GM21825 (cell line): ENCODE data around the gene PGLYRP4.

Experiments used
- ATAC-seq: cut with Tn5 transposase; IDR thresholded peaks from one replicate; pipeline ENCODE4 v1.9.1; 2021; ENCODE audit warnings: mild to moderate bottlenecking, moderate library complexity; ENCODE audit not compliant: unreplicated experiment

Gene PGLYRP4, protein sequence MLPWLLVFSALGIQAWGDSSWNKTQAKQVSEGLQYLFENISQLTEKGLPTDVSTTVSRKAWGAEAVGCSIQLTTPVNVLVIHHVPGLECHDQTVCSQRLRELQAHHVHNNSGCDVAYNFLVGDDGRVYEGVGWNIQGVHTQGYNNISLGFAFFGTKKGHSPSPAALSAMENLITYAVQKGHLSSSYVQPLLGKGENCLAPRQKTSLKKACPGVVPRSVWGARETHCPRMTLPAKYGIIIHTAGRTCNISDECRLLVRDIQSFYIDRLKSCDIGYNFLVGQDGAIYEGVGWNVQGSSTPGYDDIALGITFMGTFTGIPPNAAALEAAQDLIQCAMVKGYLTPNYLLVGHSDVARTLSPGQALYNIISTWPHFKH

DNA sequence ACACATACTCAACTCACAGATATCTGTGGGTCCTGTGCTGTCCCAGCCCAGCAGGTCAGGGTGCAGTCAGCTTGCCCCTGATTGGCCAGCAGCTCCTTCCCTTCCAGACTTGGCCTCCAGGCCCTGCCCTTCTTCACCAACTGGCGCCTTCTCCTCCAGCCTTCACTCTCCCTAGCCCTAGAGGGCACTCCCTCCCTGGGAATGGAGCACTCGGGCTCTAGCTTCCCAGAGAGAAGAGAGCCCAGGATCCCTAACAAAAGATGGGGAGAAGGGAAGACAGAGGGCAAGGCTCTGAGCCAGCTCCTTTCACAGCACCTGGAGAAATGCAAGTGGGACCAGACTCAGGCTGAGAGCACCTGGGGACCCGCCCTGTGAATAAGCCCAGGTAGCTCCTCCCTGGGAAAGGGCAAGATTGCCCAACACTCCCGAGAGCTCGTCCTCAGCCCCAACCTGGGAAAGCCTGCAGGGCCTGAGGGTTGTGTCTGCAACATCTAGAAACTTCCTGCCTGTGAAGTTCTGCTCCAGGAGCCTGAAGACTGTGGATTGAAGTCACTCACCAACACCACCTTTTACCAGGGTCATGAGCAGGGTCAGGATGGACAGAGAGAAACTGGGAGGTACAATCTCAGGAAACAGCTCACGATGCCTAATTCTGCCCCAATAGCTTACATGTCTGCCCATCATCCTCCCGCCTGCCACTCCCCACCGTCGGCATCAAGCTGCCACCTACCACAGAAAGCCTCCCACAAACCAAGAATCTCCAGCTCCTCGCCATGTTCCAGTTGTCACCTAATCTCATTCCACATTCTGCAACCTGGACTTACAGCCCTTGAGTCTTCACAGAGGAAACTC lies at the start of gene PGLYRP4:
PGLYRP4 (minus strand) TSS at position 331 of the 852 bp plus-strand sequence. CDS start 909 bp downstream, outside the sequence.
- ATAC-seq = no peak

DNA sequence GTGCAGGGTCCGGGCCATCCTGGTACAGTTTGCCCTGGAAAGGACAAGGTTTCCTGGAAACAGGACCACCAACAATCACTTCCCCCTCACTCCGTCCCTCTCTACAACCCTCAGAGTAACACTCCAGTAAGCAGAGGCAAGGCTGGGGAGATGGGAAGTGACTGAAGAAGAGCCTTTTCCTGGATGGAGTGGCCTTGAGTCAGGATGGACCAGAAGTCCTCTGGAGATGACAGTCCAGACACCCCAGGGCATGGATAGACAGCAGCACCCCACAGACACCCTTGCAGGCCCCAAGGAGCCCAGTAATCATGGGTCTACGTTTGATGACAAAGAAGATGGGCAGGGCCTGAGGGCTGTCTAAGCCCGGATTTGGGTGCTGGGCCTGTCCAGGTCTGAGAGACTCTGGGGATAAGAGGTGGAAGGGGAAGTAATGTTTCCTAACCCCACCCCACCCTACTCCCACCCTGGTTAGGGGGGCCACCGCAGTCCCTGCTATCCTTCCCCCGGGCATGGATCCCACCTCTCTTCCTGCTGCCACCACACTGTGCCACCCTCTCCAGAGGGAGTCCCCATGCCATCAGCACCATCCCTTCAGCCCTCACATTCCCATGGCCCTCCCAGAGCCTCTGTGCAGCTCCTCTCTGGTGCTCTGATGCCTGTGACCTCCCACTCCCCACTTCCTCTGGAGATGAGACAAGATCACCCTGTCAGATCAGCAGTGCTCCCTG lies 49.4 kb upstream of the PGLYRP4 start:
- ATAC-seq = no peak

DNA sequence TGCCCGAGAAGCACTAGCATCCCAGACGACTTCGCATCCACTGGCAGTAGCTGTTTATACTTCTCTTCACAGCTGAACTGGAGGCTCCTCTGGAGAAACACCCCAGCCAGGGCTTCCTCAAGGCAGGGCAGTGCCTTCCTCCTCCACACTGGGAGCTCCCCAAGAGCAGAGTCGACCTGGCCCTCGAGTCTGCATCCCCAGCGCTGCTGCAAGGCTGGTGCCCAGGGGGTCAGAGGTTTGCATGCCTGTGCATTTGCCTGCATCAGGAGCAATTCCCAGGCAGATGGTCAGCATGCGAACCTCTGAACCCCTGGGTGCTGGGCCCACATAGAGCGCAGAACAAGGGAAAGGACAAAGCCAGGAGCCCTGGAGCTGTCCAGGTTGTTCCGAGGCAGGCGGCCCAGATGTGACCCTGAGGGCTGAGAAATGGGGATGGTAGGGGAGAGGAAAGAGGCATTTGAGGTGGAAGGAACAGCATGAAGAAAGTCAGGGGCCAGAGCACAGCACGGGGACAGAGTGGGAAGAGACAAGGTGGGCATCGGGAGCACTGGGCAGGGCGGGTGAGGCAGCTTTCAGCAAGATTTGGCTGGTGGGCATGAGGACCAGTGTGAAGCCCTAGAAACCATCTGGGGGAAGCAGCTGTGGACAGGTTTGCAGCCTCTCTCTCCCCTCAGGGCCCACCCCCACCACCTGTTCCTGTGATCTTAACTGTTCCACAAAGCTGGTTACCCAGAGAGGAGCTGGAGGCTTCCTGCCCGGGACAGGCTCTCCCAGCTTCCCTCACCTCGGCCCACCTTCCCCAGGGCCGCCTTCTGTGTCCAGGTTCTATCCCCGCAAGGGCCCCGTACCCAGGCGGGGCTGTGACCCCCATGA lies 48.6 kb upstream of the PGLYRP4 start:
- no peak for ATAC-seq

DNA sequence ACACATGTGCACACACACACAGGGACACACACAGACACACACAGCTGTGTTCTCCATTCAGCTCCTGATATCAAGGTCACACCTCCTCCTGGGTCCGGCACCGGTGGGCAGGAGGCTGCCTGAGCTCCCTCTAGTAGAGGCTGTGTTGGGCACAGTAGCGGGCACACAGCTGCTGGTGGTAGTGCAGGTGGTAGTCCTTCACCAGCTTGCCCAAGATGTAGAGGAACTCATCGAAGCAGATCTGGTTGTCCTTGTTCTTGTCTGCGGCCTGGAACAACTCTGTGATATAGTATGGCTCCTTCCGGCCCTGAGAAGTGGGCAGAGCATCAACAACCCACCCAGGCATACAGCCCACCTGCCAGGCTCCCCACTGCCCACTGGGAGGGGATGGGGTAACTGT lies 47.8 kb upstream of the PGLYRP4 start:
- no peak for ATAC-seq

GRCh38 chr1:153395776-153396175 lies 47.1 kb upstream of the PGLYRP4 start:
- ATAC-seq = no peak

- no peak for ATAC-seq
Observed at GRCh38 chr1:153395136-153395685, 46.6 kb upstream of the PGLYRP4 start.

- ATAC-seq = no peak
Observed at GRCh38 chr1:153394391-153394790, 45.8 kb upstream of the PGLYRP4 start.

GRCh38 chr1:153393926-153394325 lies 45.3 kb upstream of the PGLYRP4 start:
- no peak for ATAC-seq

DNA sequence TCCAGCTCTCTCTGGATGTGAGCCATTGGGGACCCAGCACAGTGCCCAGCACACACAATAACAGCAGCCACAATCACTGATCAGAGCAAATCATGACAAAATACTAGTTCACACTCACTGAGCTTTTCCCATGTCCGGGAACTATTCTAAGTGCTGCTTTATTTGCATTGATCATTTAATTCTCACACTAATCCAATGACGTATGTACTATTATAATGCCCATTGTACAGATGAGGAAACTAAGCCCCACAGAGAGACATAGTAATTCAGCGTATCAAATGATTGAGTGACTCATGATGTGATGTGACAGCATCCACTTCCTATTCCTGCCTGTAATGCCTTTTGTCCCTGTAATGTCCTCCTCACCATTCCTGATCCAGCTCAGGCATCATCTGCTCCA lies 44.2 kb upstream of the PGLYRP4 start:
- ATAC-seq = no peak

DNA sequence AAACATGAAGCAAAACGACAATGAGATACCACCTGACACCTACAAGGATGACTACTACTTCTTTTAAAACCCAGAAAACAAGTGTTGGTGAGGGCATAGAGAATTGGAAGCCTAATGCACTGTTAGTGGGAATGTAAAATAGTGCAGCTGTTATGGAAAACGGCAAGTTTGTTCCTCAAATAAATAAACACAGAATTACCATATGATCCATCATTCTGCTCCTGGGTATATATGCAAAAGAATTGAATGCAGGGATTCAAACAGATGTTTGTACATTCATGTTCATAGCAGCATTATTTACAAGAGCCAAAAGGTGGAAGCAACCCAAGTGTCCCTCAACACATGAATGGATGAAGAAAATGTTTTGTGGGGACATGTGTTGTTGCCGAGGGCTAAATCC lies 43.6 kb upstream of the PGLYRP4 start:
- ATAC-seq = no peak

DNA sequence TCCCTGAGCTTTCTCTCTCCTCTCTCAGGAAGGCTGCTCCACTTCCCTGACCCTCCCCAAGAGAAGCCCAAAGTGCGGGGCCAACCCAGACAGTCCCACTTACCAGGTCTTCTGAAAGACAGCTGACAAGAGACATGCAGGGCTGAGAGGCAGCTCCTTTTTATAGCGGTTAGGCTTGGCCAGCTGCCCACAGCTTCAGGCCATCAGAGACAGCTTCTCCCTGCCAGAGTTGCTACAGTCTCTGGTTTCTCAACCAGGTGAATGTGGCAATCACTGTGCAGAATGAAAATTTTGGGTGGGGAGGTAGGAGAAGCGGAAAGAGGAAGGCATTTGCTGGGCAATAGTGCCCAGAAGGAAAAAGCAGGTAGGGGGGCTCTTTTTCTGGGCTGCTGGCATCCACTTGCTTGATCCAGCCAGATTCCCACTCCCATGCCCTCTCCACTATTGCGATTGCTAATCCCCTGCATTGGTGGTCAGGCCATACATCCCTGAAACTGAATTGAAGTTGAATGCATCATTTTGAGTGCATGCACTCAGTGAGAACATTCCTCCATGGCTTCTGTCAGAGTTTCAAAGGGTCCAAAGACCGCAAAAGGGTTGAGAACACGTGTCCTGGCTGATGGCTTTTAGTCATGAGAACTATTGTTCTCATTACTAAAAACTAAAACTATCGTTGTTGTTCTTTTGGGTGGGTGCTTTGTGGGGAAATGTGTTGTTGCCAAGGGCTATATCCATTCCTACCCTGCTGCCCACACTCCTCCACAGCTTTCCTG lies 42.5 kb upstream of the PGLYRP4 start, which contains the start of gene S100A8:
S100A8 (minus strand) TSS at position 136 of the 773 bp plus-strand sequence. CDS start 538 bp downstream, outside the sequence.
- no peak for ATAC-seq

- no peak for ATAC-seq
Observed at GRCh38 chr1:153389973-153390879, 41.6 kb upstream of the PGLYRP4 start.

DNA sequence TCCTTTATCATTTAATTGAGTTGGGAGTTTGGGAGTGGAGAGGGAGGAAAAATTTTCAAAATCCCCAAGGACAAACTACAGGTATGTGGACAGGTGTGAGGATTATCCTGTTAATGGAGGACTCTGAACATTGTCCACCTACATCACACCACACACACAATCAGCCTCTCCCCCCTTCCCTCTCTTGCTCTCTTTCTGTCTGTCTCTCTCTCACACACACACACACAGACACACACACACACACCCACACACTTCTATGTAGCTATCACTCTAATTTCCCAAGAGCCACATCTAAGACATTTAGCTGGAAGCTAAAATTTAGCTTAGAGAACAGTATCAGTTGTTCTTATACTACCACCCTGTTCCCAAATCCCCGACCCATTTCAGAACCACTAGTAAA lies 40.8 kb upstream of the PGLYRP4 start:
- no peak for ATAC-seq

DNA sequence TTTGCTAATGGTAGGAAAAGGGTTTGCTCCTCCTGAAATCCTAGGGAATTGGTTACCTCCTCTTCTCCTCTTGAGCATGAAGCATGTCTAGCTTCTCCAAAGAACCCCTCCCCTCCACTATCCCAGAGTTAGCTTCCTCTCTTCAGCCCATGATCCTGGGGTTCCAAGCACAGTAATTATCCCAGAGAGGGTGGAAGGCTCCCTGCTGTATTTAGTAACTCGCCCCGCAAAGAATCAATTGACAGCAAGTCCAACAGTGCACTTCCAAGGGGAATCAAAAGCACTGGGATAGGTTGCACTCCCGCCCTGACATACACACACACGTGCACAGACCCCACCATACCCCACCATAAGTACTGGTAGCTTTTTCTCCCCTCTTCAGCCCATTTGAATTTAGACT lies 39.1 kb upstream of the PGLYRP4 start:
- no peak for ATAC-seq

DNA sequence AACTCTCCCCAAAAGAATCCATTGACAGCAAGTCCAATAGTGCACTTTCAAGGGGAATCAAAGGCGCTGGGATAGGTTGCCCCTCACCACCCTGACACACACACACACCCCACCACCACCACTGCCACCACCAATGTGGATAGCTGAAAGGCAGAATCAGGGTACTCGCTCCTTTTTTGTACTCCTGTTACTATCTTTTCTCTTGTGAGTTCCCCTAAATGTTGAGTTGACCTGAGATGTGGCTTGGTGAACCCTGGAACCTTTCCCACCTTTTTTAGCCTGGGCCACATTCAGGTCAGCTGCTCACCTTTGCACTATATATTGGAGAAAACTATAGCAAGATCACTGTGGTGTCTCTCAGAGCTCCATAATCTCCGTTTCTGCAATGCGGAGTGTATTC lies 38.4 kb upstream of the PGLYRP4 start:
- no peak for ATAC-seq

DNA sequence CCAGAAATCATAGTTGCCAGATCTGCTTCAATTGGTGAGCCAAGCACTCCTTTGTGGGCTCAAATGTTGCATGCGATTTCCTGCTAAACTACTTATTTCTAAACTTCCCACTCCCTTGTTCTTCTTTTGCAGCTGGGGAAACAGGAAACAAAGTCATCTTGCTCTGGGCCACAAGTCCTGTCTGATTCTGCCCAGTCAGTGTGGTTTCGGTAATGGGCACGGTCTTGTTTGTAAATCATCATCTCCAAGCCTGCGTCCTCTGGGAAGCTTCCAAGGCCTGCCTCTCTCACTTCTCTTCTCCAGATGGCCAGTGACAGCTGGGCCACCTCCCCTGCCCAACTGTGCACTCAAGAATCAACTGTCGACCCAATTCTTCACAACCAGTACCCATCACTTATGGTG lies 37.9 kb upstream of the PGLYRP4 start:
- ATAC-seq = no peak

DNA sequence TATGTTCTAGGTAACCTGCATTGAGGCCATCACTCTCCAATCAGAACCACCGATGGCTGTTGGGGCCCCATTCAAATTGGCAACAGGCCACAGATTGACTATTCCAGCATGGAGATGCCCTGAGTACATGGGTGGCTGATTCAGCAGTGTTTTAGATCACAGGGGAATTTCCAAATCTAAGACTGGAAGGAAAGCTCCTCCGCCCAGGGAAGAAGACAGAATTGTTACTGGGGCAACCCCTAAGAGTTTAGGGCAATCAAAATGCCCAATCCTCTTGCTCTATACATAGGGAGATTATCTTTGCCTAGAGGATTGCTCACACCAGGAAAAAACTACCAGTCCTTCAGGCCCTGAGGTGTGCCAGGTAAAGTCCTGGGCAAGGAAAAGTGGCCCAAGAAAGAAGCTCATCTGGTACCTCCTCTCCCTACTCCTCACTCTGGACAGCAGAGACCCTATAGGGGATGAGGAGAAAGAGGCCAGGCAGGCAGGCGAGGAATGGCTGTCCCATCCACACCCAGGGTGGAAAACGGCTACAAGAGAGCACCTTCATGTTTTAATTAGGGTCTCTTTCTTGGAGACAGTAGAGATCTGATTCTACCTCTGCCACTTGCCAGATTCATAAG lies 36.4 kb upstream of the PGLYRP4 start:
- no peak for ATAC-seq

DNA sequence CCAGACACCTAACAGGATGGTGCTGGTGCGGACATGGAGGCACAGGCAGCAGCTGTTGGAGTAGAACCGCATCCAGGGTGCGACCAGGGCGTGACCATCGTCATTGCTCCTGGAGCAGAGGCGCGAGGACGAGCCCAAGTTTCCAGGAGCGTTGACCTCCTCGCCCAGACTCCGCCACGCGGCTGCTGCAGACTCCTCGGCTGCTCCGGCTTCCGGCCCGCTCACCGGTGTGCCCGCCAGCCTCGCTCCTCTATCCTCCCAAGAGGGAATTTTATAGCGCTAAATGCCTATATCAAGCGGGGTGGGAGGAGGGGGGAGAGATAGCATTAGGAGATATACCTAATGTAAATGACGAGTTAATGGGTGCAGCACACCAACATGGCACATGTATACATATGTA lies 32.1 kb upstream of the PGLYRP4 start:
- ATAC-seq = no peak
